Ovary (tissue), 3 donors: Measurements from ENCODE around the gene DPT.

ENCODE experiments used
- CTCF ChIP-seq, 3 donors: fragments of 450-650 bp in 2 of 3; fragments of 200-600 bp in 1 of 3; IDR thresholded peaks; one replicate each; pipeline versions ENCODE4 v1.5.1 to v1.8.0; 2016 to 2022; ENCODE audit warnings: antibody characterized with exemption in 3 of 3, mild to moderate bottlenecking in 1 of 3
- EP300 ChIP-seq: sonication (generic); formaldehyde crosslinking; IDR thresholded peaks from one replicate; pipeline ENCODE4 v1.6.1; 2017; ENCODE audit warnings: antibody characterized with exemption
- POLR2A ChIP-seq: fragments of 450-650 bp; IDR thresholded peaks from one replicate; pipeline ENCODE4 v1.6.1; 2017; ENCODE audit warnings: antibody characterized with exemption, mild to moderate bottlenecking, moderate library complexity
- donor health status: DM: no; HTN: no; CAD: no.

- TF ChIP-seq CTCF (IDR thresholded peaks at IDR 0.05): no peak
- no peak for TF ChIP-seq EP300
- TF ChIP-seq POLR2A: no peak
Observed at GRCh38 chr1:168725060-168725459, 3.9 kb downstream of the DPT start.
